Neural cell (in vitro differentiated cells): ENCODE results near the gene FAF2.

Experiments
- EP300 ChIP-seq: fragments of 450-650 bp; conservative IDR thresholded peaks from 2 replicates; pipeline ENCODE4 v1.6.1; 2014; ENCODE audit warnings: antibody characterized with exemption, mild to moderate bottlenecking, moderate library complexity; ENCODE audit not compliant: poor library complexity, severe bottlenecking
- EZH2 ChIP-seq: fragments of 200-600, 300-800 bp; shearing (Covaris generic), sonication (generic); IDR thresholded peaks from 2 replicates; pipeline ENCODE4 v1.6.1; 2014; ENCODE audit warnings: antibody characterized with exemption, low read length, borderline replicate concordance, mild to moderate bottlenecking; ENCODE audit not compliant: insufficient read depth, poor library complexity, severe bottlenecking
- POLR2AphosphoS5 ChIP-seq: IDR thresholded peaks from 2 replicates; pipeline ENCODE4 v1.6.1; 2012
- TAF1 ChIP-seq: IDR thresholded peaks from 2 replicates; pipeline ENCODE4 v1.6.1; 2012; ENCODE audit warnings: low read depth
- TF ChIP-seq, protein P1 (sequence below): IDR thresholded peaks from 2 replicates; pipeline ENCODE4 v1.6.1; 2012; ENCODE audit warnings: borderline replicate concordance
- TF ChIP-seq, protein P2 (sequence below): fragments of 450-650 bp; IDR thresholded peaks from 2 replicates; pipeline ENCODE4 v1.5.1; 2014; ENCODE audit warnings: antibody characterized with exemption, mild to moderate bottlenecking, moderate library complexity; ENCODE audit not compliant: poor library complexity, severe bottlenecking

DNA sequence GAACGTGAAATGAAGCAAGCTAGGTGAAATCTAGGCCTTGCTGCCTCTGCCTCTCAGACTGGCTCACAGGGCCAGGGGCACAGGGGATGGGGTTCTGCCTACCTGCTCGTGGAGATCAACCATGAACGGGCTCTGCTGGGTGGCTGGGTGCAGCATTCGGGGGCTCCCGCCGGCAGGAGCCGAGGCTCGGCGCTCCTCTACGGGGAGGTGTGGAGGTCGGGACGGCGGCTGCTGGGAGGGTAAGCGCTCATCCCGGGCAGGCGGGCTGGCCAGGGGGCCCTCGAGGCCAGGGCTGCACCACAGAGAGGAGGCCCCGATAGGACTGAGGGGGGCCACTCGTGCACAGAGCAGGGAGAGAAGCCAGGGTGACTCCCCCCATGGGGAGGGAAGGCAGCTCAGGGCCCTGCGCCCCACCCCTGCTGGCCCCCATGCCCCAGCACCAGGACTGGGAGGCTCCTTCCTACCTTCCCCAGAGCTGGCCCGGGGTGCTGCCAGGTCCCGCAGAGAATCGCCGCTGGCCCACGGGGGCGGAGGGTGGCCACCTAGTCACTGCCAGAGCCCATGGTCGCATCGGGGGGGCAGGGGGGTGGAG is 83.8 kb downstream of the FAF2 start:
- TF ChIP-seq, protein P1, sequence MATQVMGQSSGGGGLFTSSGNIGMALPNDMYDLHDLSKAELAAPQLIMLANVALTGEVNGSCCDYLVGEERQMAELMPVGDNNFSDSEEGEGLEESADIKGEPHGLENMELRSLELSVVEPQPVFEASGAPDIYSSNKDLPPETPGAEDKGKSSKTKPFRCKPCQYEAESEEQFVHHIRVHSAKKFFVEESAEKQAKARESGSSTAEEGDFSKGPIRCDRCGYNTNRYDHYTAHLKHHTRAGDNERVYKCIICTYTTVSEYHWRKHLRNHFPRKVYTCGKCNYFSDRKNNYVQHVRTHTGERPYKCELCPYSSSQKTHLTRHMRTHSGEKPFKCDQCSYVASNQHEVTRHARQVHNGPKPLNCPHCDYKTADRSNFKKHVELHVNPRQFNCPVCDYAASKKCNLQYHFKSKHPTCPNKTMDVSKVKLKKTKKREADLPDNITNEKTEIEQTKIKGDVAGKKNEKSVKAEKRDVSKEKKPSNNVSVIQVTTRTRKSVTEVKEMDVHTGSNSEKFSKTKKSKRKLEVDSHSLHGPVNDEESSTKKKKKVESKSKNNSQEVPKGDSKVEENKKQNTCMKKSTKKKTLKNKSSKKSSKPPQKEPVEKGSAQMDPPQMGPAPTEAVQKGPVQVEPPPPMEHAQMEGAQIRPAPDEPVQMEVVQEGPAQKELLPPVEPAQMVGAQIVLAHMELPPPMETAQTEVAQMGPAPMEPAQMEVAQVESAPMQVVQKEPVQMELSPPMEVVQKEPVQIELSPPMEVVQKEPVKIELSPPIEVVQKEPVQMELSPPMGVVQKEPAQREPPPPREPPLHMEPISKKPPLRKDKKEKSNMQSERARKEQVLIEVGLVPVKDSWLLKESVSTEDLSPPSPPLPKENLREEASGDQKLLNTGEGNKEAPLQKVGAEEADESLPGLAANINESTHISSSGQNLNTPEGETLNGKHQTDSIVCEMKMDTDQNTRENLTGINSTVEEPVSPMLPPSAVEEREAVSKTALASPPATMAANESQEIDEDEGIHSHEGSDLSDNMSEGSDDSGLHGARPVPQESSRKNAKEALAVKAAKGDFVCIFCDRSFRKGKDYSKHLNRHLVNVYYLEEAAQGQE: no peak
- TF ChIP-seq EP300 (no peak), EZH2 (no peak), TAF1 (no peak), POLR2AphosphoS5 (no peak)
- TF ChIP-seq, protein P2, sequence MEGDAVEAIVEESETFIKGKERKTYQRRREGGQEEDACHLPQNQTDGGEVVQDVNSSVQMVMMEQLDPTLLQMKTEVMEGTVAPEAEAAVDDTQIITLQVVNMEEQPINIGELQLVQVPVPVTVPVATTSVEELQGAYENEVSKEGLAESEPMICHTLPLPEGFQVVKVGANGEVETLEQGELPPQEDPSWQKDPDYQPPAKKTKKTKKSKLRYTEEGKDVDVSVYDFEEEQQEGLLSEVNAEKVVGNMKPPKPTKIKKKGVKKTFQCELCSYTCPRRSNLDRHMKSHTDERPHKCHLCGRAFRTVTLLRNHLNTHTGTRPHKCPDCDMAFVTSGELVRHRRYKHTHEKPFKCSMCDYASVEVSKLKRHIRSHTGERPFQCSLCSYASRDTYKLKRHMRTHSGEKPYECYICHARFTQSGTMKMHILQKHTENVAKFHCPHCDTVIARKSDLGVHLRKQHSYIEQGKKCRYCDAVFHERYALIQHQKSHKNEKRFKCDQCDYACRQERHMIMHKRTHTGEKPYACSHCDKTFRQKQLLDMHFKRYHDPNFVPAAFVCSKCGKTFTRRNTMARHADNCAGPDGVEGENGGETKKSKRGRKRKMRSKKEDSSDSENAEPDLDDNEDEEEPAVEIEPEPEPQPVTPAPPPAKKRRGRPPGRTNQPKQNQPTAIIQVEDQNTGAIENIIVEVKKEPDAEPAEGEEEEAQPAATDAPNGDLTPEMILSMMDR: no peak
